IMR-90 (cell line): ENCODE results near the gene NSUN4. TPM values are rescaled to one million over a fixed set of nuclear protein-coding genes. Genes with fewer than 3 reads are reported as not detected.
"Not testable (repeated sequence)": the region's sequence is repeated elsewhere in the genome, so short reads cannot be mapped to it uniquely, and the experiment has no call there.

Experiments
- ATAC-seq: fragments of 200-7000 bp; cut with Tn5 transposase; 2 replicates; pipeline ENCODE4 v1.9.1; 2020; ENCODE audit warnings: low read depth, mild to moderate bottlenecking, moderate library complexity
- BruUV-seq: library from RNA; stranded (reverse); fragments of 400-500 nt; replicated peaks from 2 replicates; lab custom pipeline; 2021; lab: Mats Ljungman, UMichigan
- CTCF ChIA-PET: fragments of 300-600 bp; formaldehyde crosslinking; extraction: SDS; loops from one replicate; lab custom pipeline; 2021; ENCODE audit warnings: antibody characterized with exemption; lab: Yijun Ruan, JAX
- POLR2A ChIA-PET: fragments of 300-600 bp; sonication (Branson Sonifier 250); formaldehyde crosslinking; loops from one replicate; lab custom pipeline; 2022; ENCODE audit warnings: antibody characterized with exemption; ENCODE audit not compliant: unreplicated experiment; lab: Charles Lee
- DNase-seq: peaks from one replicate; pipeline ENCODE4 v3.0.0; 2013
- H2AFZ ChIP-seq: replicated peaks from 2 replicates; pipeline ENCODE3; 2013; ENCODE audit warnings: low read length, mild to moderate bottlenecking; ENCODE audit not compliant: poor library complexity
- H2AK5ac ChIP-seq: 2 replicates; pipeline ENCODE4 v1.6.1; 2013; ENCODE audit warnings: low read depth, low read length, inconsistent platforms
- H2AK9ac ChIP-seq: replicated peaks from 2 replicates; pipeline ENCODE3; 2013; ENCODE audit warnings: mild to moderate bottlenecking, low read depth, low read length, moderate library complexity; ENCODE audit not compliant: poor library complexity
- H2BK120ac ChIP-seq: 2 replicates; pipeline ENCODE4 v1.6.1; 2013; ENCODE audit warnings: low read depth, low read length, inconsistent platforms
- H2BK15ac ChIP-seq: 3 replicates; pipeline ENCODE4 v1.6.1; 2013; ENCODE audit warnings: low read depth, low read length, inconsistent platforms
- H2BK20ac ChIP-seq: 2 replicates; pipeline ENCODE4 v1.6.1; 2013; ENCODE audit warnings: low read depth, mild to moderate bottlenecking, inconsistent platforms, low read length, moderate library complexity
- H2BK5ac ChIP-seq: 2 replicates; pipeline ENCODE4 v1.6.1; 2013; ENCODE audit warnings: mild to moderate bottlenecking, low read depth, low read length, inconsistent platforms; ENCODE audit not compliant: poor library complexity, severe bottlenecking
- H3K14ac ChIP-seq: replicated peaks from 2 replicates; pipeline ENCODE4 v1.6.1; 2013; ENCODE audit warnings: low read depth, low read length, inconsistent platforms
- H3K18ac ChIP-seq: 2 replicates; pipeline ENCODE4 v1.6.1; 2013; ENCODE audit warnings: low read depth, low read length, control low read depth
- H3K23ac ChIP-seq: 2 replicates; pipeline ENCODE4 v1.6.1; 2013; ENCODE audit warnings: low read depth, low read length, inconsistent platforms
- H3K27ac ChIP-seq: 2 replicates; pipeline ENCODE4 v1.5.1; 2013; ENCODE audit warnings: mild to moderate bottlenecking, control low read depth, low read length; ENCODE audit not compliant: insufficient read depth
- H3K27me3 ChIP-seq: 2 replicates; pipeline ENCODE4 v1.6.1; 2013; ENCODE audit warnings: low read length; ENCODE audit not compliant: control insufficient read depth, insufficient read depth
- H3K36me3 ChIP-seq: 2 replicates; pipeline ENCODE4 v1.6.1; 2013; ENCODE audit warnings: low read length, mixed read lengths; ENCODE audit not compliant: control insufficient read depth, insufficient read depth
- H3K4ac ChIP-seq: 2 replicates; pipeline ENCODE4 v1.6.1; 2013; ENCODE audit warnings: low read depth, low read length, inconsistent platforms
- H3K4me1 ChIP-seq: 2 replicates; pipeline ENCODE4 v1.6.1; 2013; ENCODE audit warnings: low read length, mixed read lengths; ENCODE audit not compliant: control insufficient read depth, insufficient read depth
- H3K4me2 ChIP-seq: 2 replicates; pipeline ENCODE4 v1.6.1; 2013; ENCODE audit warnings: low read depth, mild to moderate bottlenecking, control low read depth, low read length, moderate library complexity
- H3K4me3 ChIP-seq: 2 replicates; pipeline ENCODE4 v1.5.1; 2013; ENCODE audit warnings: low read depth, mild to moderate bottlenecking, control low read depth, low read length, moderate library complexity; ENCODE audit not compliant: insufficient read depth
- H3K56ac ChIP-seq: 2 replicates; pipeline ENCODE4 v1.6.1; 2013; ENCODE audit warnings: low read length, inconsistent platforms; ENCODE audit not compliant: insufficient read depth; ENCODE audit errors: extremely low read depth
- H3K79me1 ChIP-seq, 2 experiments: 2 replicates each; pipeline ENCODE4 v1.6.1; 2013; ENCODE audit warnings: low read length in 2 of 2, inconsistent platforms in 1 of 2, low read depth in 1 of 2
- H3K9ac ChIP-seq: 2 replicates; pipeline ENCODE4 v1.6.1; 2013; ENCODE audit warnings: low read depth, low read length, control low read depth
- H3K9me1 ChIP-seq: 2 replicates; pipeline ENCODE4 v1.6.1; 2013; ENCODE audit warnings: low read length, inconsistent platforms; ENCODE audit not compliant: insufficient read depth
- H3K9me3 ChIP-seq: 2 replicates; pipeline ENCODE4 v1.6.1; 2013; ENCODE audit warnings: low read length; ENCODE audit not compliant: control insufficient read depth, insufficient read depth
- H4K20me1 ChIP-seq: 2 replicates; pipeline ENCODE4 v1.6.1; 2013; ENCODE audit warnings: low read length, inconsistent platforms; ENCODE audit not compliant: insufficient read depth
- H4K5ac ChIP-seq: 2 replicates; pipeline ENCODE4 v1.6.1; 2013; ENCODE audit warnings: mild to moderate bottlenecking, low read depth, low read length, control low read depth
- H4K8ac ChIP-seq, 2 experiments: 2 replicates each; pipeline ENCODE4 v1.6.1; 2013; ENCODE audit warnings: low read depth in 2 of 2, low read length in 2 of 2, control low read depth in 1 of 2, inconsistent platforms in 1 of 2
- H4K91ac ChIP-seq: 2 replicates; pipeline ENCODE4 v1.6.1; 2013; ENCODE audit warnings: low read depth, low read length, inconsistent platforms; ENCODE audit not compliant: insufficient read depth
- WGBS, 2 experiments: methylation state at CpG; one replicate each; pipeline versions ENCODE4 v1.1.5 to v1.1.7; 2013; ENCODE audit warnings: missing lambda C conversion rate in 2 of 2; ENCODE audit not compliant: insufficient read length in 1 of 2; ENCODE audit errors: extremely low coverage in 2 of 2; 5-methylcytosine and 5-hydroxymethylcytosine counted together
- dilution Hi-C: fragments of 300-500 bp; cut with HindIII; formaldehyde crosslinking; loops from one replicate; pipeline ENCODE4 v1.14.3; 2018; ENCODE audit warnings: low sequenced_read_pairs; ENCODE audit not compliant: unreplicated experiment
- in situ Hi-C: fragments of 300-500 bp; cut with MboI; formaldehyde crosslinking; loops from 3 replicates; pipeline ENCODE4 v1.14.3; 2019; ENCODE audit warnings: low sequenced_read_pairs, inconsistent platforms, mixed read lengths
- intact Hi-C: fragments of 100-400 bp; cut with micrococcal nuclease; formaldehyde crosslinking; loops from 2 replicates; pipeline ENCODE4 v1.10.0; 2022
- polyA plus RNA-seq, 3 experiments: library from polyadenylated mRNA; depleted of rRNA; stranded (reverse); fragments of >200 nt; gene quantifications; 2 replicates each; pipeline ENCODE4 v1.2.3, GENCODE V29; 2012; ENCODE audit warnings: low replicate concordance in 1 of 3
- total RNA-seq: library from RNA; depleted of rRNA; stranded (reverse); fragments of >200 nt; gene quantifications from 2 replicates; pipeline ENCODE4 v1.2.3, GENCODE V29; 2012

Gene NSUN4
- total and polyA plus RNA-seq, 2 of the 4 experiments (the other 2 are of a cell fraction): 10.9 to 13.0 TPM

DNA sequence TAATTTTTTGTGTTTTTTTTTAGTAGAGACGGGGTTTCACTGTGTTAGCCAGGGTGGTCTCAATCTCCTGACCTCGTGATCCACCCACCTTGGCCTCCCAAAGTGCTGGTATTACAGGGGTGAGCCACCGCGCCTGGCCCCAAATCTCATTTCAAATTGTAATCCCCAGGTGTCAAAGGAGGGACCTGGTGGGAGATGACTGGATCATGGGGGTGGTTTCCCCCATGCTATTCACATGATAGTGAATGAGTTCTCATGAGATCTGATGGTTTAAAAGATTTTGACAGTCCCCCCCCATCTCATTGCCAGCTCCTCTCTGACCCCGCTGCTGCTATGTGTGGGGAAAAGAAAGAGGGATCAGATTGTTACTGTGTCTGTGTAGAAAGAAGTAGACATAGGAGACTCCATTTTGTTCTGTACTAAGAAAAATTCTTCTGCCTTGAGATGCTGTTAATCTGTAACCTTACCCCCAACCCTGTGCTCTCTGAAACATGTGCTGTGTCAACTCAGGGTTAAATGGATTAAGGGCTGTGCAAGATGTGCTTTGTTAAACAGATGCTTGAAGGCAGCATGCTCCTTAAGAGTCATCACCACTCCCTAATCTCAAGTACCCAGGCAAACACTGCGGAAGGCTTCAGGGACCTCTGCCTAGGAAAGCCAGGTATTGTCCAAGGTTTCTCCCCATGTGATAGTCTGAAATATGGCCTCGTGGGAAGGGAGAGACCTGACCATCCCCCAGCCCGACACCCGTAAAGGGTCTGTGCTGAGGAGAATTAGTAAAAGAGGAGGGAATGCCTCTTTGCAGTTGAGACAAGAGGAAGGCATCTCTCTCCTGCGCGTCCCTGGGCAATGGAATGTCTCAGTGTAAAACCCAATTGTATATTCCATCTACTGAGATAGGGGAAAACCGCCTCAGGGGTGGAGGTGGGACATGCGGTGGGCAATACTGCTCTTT lies 20.4 kb upstream of the NSUN4 start:
- H3K36me3 ChIP-seq, BruUV-seq, intact Hi-C loops, H2BK20ac ChIP-seq, H3K14ac ChIP-seq, H3K56ac ChIP-seq, DNase-seq, H3K9ac ChIP-seq, H2AFZ ChIP-seq, H3K23ac ChIP-seq, H3K4me3 ChIP-seq, H4K91ac ChIP-seq, H3K4ac ChIP-seq, H3K18ac ChIP-seq, POLR2A ChIA-PET, H4K5ac ChIP-seq, H3K4me1 ChIP-seq, H3K4me2 ChIP-seq, H3K79me1 ChIP-seq, H2BK120ac ChIP-seq, H3K27ac ChIP-seq, H2AK9ac ChIP-seq, H2BK15ac ChIP-seq, ATAC-seq, H4K8ac ChIP-seq, H3K9me3 ChIP-seq, CTCF ChIA-PET, dilution Hi-C loops, H2BK5ac ChIP-seq, H4K20me1 ChIP-seq, in situ Hi-C loops, H3K27me3 ChIP-seq, H2AK5ac ChIP-seq, H3K9me1 ChIP-seq: not testable (repeated sequence)
- WGBS, 2 experiments: 0% methylated on average over 1 of the region's 13 CpGs; no CpG with 5 or more reads in 1 of the 2 experiments

DNA sequence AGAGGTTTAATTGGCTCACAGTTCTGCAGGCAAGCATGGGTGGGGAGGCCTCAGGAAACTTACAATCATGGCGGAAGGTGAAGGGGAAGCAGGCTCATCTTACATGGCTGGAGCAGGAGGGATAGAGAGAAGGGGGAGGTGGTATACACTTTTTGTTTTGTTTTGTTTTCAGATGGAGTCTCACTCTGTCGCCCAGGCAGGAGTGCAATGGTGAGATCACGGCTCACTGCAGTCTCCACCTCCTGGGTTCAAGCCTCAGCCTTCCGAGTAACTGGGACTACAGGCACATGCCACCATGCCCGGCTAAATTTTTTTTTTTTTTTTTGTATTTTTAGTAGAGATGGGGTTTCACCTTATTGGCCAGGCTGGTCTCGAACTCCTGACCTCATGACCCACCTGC lies 18.4 kb upstream of the NSUN4 start:
- H3K27me3 ChIP-seq, H3K4ac ChIP-seq, H3K27ac ChIP-seq, ATAC-seq, H4K8ac ChIP-seq, H3K4me1 ChIP-seq, intact Hi-C loops, H3K56ac ChIP-seq, H3K18ac ChIP-seq, H2BK15ac ChIP-seq, H3K23ac ChIP-seq, H3K79me1 ChIP-seq, H2BK120ac ChIP-seq, H3K4me2 ChIP-seq, H2AFZ ChIP-seq, H2AK5ac ChIP-seq, BruUV-seq, dilution Hi-C loops, H3K9ac ChIP-seq, H3K9me3 ChIP-seq, H2BK5ac ChIP-seq, CTCF ChIA-PET, H4K20me1 ChIP-seq, H4K5ac ChIP-seq, H4K91ac ChIP-seq, H3K14ac ChIP-seq, DNase-seq, H2BK20ac ChIP-seq, POLR2A ChIA-PET, H3K4me3 ChIP-seq, H3K36me3 ChIP-seq, in situ Hi-C loops, H2AK9ac ChIP-seq, H3K9me1 ChIP-seq: not testable (repeated sequence)
- WGBS, 2 experiments: 100% methylated on average over 1 of the region's 6 CpGs; no CpG with 5 or more reads in 1 of the 2 experiments
